Tibial nerve (tissue), 4 donors: ENCODE results near the gene NAT16. TPM values are rescaled to one million over a fixed set of nuclear protein-coding genes. Genes with fewer than 3 reads are reported as not detected.
A peak's percentile ranks its signal among the peaks of the same experiment; 100 is the strongest.

Experiments
- DNase-seq, 2 donors: peaks; one replicate each; pipeline ENCODE4 v3.0.0-alpha.2; 2019; ENCODE audit warnings: low spot score in 2 of 2
- H3K27ac ChIP-seq, 4 donors: fragments of 200-600 bp; sonication (generic) in 3 of 4; one replicate each; pipeline ENCODE4 v1.5.1; 2017 to 2019; ENCODE audit warnings: mild to moderate bottlenecking in 1 of 4
- H3K27me3 ChIP-seq, 2 donors: fragments of 200-600 bp; sonication (generic) in 1 of 2; one replicate each; pipeline versions ENCODE4 v1.5.1 to v1.6.0; 2017 to 2019
- H3K36me3 ChIP-seq, 3 donors: fragments of 200-600 bp; sonication (generic); one replicate each; pipeline ENCODE4 v1.5.1; 2018 to 2019
- H3K4me1 ChIP-seq, 4 donors: fragments of 200-600 bp; sonication (generic) in 3 of 4; one replicate each; pipeline ENCODE4 v1.5.1; 2017 to 2019
- H3K4me3 ChIP-seq, 4 donors: fragments of 200-600 bp; sonication (generic) in 3 of 4; one replicate each; pipeline ENCODE4 v1.5.1; 2017 to 2019; ENCODE audit warnings: mild to moderate bottlenecking in 1 of 4, moderate library complexity in 1 of 4
- H3K9me3 ChIP-seq, 4 donors: fragments of 200-600 bp; sonication (generic) in 3 of 4; one replicate each; pipeline ENCODE4 v1.5.1; 2017 to 2019
- EP300 ChIP-seq, 2 donors: sonication (generic); formaldehyde crosslinking; IDR thresholded peaks; one replicate each; pipeline ENCODE4 v1.6.1; 2017; ENCODE audit warnings: antibody characterized with exemption in 2 of 2, mild to moderate bottlenecking in 1 of 2
- POLR2A ChIP-seq, 2 donors: fragments of 450-650 bp; IDR thresholded peaks; one replicate each; pipeline ENCODE4 v1.6.1; 2017; ENCODE audit warnings: antibody characterized with exemption in 2 of 2, mild to moderate bottlenecking in 2 of 2, moderate library complexity in 2 of 2
- WGBS, 2 donors: methylation state at CpG; one replicate each; pipeline ENCODE4 v1.1.5; 2018; 5-methylcytosine and 5-hydroxymethylcytosine counted together
- total RNA-seq, 4 donors: library from RNA; depleted of rRNA; stranded (reverse); fragments of >200 nt; gene quantifications; one replicate each; pipeline ENCODE4 v1.1.0, GENCODE V29; 2016
- TF ChIP-seq, protein P1 (sequence below), 5 experiments: fragments of 200-600 bp in 3 of 5; fragments of 450-650 bp in 2 of 5; sonication (generic) in 3 of 5; IDR thresholded peaks; one replicate each; pipeline ENCODE4 v1.5.1; 2016 to 2019; ENCODE audit warnings: antibody characterized with exemption in 5 of 5, mild to moderate bottlenecking in 3 of 5, moderate library complexity in 2 of 5

The NAT16 gene
- total RNA-seq, 4 donors from 2014 or later, result not detected

DNA sequence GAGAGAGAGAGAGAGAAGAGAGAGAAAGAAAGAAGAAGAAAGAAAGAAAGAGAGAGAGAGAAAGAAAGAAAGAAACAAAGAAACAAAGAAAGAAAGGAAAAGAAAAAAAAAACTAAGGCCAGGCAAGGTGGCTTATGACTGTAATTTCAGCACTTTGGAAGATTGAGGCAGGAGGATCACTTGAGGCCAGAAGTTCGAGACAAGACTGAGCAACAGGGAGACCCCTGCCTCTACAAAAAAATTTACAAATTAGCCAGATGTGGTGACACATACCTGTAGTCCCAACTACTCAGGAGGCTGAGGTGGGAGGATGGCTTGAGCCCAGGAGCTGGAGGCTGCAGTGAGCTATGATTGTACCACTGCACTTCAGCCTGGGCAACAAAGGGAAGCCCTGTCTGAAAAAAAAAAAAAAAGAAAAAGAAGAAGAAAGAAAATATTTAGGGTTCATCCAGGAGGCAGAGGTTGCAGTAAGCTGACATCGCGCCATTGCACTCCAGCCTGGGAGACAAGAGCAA lies 50.4 kb downstream of the NAT16 start:
- peaks cover 0 to 33% (median 15%) of the 10 kb centered on the region in 4 donors for H3K4me1 ChIP-seq
- no peak overlapping the region for H3K4me3 ChIP-seq
- no peak overlapping the region for H3K27ac ChIP-seq
- no peaks in the 10 kb centered on the region for H3K36me3 ChIP-seq
- H3K9me3 ChIP-seq, result no peaks in the 10 kb centered on the region
- TF ChIP-seq, protein P1, sequence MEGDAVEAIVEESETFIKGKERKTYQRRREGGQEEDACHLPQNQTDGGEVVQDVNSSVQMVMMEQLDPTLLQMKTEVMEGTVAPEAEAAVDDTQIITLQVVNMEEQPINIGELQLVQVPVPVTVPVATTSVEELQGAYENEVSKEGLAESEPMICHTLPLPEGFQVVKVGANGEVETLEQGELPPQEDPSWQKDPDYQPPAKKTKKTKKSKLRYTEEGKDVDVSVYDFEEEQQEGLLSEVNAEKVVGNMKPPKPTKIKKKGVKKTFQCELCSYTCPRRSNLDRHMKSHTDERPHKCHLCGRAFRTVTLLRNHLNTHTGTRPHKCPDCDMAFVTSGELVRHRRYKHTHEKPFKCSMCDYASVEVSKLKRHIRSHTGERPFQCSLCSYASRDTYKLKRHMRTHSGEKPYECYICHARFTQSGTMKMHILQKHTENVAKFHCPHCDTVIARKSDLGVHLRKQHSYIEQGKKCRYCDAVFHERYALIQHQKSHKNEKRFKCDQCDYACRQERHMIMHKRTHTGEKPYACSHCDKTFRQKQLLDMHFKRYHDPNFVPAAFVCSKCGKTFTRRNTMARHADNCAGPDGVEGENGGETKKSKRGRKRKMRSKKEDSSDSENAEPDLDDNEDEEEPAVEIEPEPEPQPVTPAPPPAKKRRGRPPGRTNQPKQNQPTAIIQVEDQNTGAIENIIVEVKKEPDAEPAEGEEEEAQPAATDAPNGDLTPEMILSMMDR (IDR thresholded peaks at IDR 0.05), result no peak
- no peak for TF ChIP-seq POLR2A (IDR thresholded peaks at IDR 0.05)
- no peak for TF ChIP-seq EP300 (IDR thresholded peaks at IDR 0.05)
- no peaks in the 10 kb centered on the region for H3K27me3 ChIP-seq
- WGBS, 2 donors, result 77 to 82% methylated on average over 3 of the region's 3 CpGs
- no peak for DNase-seq

DNA sequence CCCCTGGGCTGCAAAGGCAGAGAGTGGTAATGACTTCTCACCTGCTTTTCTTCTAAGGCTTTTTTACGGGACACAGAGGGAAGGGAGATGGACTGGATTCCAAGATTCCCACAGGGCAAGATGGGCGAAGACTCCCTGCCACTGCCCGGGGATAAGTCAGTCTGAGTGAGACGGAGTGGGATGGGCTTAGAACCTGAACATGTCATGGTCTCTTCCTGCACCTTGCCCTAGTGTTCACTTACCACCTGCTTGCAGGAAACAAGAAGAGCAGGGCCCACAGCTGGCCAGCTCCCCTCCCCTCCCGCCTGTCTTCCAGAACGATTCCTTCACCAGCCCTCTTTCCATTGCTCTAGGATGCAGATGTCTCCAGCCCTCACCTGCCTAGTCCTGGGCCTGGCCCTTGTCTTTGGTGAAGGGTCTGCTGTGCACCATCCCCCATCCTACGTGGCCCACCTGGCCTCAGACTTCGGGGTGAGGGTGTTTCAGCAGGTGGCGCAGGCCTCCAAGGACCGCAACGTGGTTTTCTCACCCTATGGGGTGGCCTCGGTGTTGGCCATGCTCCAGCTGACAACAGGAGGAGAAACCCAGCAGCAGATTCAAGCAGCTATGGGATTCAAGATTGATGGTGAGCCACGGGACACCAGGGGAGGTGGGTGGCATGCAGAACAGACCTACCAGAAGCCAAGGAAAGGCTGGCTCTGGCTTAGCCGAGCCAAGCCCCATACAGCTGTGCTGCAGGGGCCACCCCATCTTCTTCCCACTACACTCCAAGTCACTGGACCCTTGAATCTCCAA lies 51.9 kb downstream of the NAT16 start:
- H3K27me3 ChIP-seq, result no peaks in the 10 kb centered on the region
- no peak overlapping the region for H3K27ac ChIP-seq
- 75 to 83% methylated on average over 10 to 14 of the region's 14 CpGs for WGBS, 2 donors
- H3K4me3 ChIP-seq, result no peak overlapping the region
- H3K9me3 ChIP-seq, result no peaks in the 10 kb centered on the region
- peaks cover 0 to 43% (median 19%) of the 10 kb centered on the region in 4 donors for H3K4me1 ChIP-seq
- TF ChIP-seq, protein P1 (IDR thresholded peaks at IDR 0.05), result no peak
- no peak for TF ChIP-seq EP300 (IDR thresholded peaks at IDR 0.05)
- TF ChIP-seq POLR2A (IDR thresholded peaks at IDR 0.05), result no peak
- no peaks in the 10 kb centered on the region for H3K36me3 ChIP-seq
- DNase-seq, result no peak

DNA sequence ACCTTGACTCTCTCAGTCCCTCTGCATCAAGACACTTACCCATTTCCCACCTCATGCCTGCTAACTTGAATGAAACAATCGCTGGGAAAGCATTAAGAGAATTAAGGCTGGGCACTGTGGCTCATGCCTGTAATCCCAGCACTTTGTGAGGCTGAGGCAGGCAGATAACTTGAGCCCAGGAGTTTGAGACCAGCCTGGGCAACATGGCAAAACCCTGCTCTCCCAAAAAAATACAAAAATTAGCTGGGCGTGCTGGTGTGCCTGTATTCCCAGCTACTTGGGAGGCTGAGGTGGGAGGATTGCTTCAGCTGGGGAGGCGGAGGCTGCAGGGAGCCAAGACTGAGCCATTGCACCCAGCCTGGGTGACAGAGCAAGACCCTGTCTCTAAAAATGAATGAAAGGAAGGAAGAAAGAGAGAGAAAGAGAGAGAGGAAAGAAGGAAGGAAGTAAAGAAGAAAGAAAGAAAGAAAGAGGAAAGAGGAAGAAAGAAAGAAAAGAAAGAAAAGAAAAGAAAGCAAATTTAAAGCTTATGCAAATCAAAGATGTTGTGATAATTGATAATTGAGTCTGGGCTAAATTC lies 52.5 kb downstream of the NAT16 start:
- Histone ChIP-seq H3K4me3 (peak overlapping the region in 2 of 4 donors; percentile 16 to 33), H3K36me3 (no peaks in the 10 kb centered on the region), H3K4me1 (peaks cover 0 to 50% (median 21%) of the 10 kb centered on the region in 4 donors), H3K9me3 (no peaks in the 10 kb centered on the region), H3K27ac (peak overlapping the region in 2 of 4 donors; percentile 77 to 81), H3K27me3 (no peaks in the 10 kb centered on the region)
- DNase-seq, result no peak
- 74 to 76% methylated on average over 3 of the region's 3 CpGs for WGBS, 2 donors
- TF ChIP-seq POLR2A (IDR thresholded peaks at IDR 0.05) (no peak), EP300 (IDR thresholded peaks at IDR 0.05) (no peak)
- TF ChIP-seq, protein P1 (IDR thresholded peaks at IDR 0.05), result no peak

DNA sequence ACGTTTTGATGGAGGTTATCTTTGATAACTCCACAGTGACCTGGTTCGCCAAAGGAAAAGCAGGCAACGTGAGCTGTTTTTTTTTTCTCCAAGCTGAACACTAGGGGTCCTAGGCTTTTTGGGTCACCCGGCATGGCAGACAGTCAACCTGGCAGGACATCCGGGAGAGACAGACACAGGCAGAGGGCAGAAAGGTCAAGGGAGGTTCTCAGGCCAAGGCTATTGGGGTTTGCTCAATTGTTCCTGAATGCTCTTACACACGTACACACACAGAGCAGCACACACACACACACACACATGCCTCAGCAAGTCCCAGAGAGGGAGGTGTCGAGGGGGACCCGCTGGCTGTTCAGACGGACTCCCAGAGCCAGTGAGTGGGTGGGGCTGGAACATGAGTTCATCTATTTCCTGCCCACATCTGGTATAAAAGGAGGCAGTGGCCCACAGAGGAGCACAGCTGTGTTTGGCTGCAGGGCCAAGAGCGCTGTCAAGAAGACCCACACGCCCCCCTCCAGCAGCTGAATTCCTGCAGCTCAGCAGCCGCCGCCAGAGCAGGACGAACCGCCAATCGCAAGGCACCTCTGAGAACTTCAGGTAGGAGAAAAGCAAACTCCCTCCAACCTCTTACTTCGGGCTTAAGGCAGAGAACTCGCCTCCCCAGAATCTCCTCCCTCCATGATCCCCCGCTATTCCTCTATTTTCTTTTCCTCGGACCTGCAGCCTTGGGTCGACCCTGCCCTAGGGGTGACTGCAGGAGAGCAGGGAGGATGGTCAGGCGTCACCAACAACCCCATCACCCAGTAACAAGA lies 53.2 kb downstream of the NAT16 start, which contains the start of gene SERPINE1:
Gene SERPINE1, plus strand, starts transcription at position 454 of the 809 bp plus-strand sequence. CDS start 1,290 bp downstream, outside the sequence.
- peak; percentile 80 to 92 for DNase-seq
- Histone ChIP-seq H3K4me3 (peak within 1 kb of the TSS in 3 of 4 donors; percentile 8 to 33 (median 16)), H3K4me1 (peaks cover 0 to 54% (median 22%) of the 10 kb centered on the region in 4 donors), H3K27me3 (no peaks in the 10 kb centered on the region), H3K9me3 (no peaks in the 10 kb centered on the region), H3K27ac (peak within 1 kb of the TSS; percentile 29 to 81 (median 66)), H3K36me3 (no peaks in the 10 kb centered on the region)
- TF ChIP-seq, protein P1 (IDR thresholded peaks at IDR 0.05), result peak; percentile 5 to 40 (median 10)
- peak; percentile 62 for TF ChIP-seq POLR2A (IDR thresholded peaks at IDR 0.05)
- TF ChIP-seq EP300 (IDR thresholded peaks at IDR 0.05), result peak in 1 of 2 donors; percentile 76
- WGBS, 2 donors, result 6 to 7% methylated on average over 19 to 22 of the region's 22 CpGs
